LNCaP clone FGC (cell line): Measurements from ENCODE around the gene MTF1.
A peak's percentile ranks its signal among the peaks of the same experiment; 100 is the strongest.

Source experiments
- DNase-seq: peaks from one replicate; pipeline ENCODE4 v3.0.0-alpha.2; 2011; ENCODE audit warnings: low read depth
- H3K4me3 ChIP-seq: 2 replicates; pipeline ENCODE4 v1.5.1; 2011; ENCODE audit warnings: mild to moderate bottlenecking, low read depth, low read length, control low read depth
- TF ChIP-seq, protein P1 (sequence below): IDR thresholded peaks from 2 replicates; pipeline ENCODE4 v1.5.1; 2012; ENCODE audit warnings: mild to moderate bottlenecking; ENCODE audit not compliant: control insufficient read depth, insufficient read depth; ENCODE audit errors: extremely low read depth

Gene MTF1

DNA sequence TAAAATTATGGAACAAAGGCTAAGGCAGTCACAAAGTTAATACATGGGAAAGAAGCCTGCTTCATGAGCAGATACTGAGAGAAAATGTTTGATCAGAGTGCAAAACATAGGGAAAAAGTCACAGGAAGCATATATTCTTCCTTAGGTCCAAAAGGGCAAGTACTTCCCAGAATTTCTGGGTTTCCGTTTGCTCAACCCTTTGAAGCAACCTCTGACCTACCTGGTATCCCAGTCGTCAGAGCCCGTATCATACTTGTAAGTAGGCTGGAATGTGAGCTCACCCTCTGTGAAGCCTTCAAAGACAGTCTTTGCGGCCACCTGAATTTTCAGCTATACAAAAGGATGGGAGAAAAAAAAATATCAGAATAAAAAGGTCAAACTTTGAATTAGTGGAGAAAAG is 20.5 kb upstream of the MTF1 start:
- TF ChIP-seq, protein P1, sequence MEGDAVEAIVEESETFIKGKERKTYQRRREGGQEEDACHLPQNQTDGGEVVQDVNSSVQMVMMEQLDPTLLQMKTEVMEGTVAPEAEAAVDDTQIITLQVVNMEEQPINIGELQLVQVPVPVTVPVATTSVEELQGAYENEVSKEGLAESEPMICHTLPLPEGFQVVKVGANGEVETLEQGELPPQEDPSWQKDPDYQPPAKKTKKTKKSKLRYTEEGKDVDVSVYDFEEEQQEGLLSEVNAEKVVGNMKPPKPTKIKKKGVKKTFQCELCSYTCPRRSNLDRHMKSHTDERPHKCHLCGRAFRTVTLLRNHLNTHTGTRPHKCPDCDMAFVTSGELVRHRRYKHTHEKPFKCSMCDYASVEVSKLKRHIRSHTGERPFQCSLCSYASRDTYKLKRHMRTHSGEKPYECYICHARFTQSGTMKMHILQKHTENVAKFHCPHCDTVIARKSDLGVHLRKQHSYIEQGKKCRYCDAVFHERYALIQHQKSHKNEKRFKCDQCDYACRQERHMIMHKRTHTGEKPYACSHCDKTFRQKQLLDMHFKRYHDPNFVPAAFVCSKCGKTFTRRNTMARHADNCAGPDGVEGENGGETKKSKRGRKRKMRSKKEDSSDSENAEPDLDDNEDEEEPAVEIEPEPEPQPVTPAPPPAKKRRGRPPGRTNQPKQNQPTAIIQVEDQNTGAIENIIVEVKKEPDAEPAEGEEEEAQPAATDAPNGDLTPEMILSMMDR, result no peak
- no peak for DNase-seq
- no peak overlapping the region for H3K4me3 ChIP-seq

DNA sequence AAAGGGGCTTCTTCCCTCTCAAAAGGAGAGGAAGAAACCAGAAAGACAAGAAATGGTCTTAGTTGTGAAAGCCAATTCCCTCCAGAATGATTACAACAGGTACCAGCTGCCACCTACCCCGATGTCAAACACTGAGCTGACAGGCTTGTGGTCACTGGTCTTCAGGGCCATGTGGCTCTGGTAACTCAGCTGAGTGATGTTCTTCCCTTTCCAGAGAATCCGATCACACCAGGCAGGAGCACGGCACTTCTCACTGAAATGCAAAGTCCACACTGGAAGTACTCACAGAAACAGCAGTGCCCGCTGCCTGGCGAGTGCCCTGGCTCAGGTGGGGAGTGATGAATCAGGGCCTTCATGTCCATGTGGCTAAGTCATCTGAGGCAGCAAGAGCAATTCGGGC is 18.7 kb upstream of the MTF1 start:
- no peak overlapping the region for H3K4me3 ChIP-seq
- DNase-seq, result no peak
- TF ChIP-seq, protein P1, result no peak

DNA sequence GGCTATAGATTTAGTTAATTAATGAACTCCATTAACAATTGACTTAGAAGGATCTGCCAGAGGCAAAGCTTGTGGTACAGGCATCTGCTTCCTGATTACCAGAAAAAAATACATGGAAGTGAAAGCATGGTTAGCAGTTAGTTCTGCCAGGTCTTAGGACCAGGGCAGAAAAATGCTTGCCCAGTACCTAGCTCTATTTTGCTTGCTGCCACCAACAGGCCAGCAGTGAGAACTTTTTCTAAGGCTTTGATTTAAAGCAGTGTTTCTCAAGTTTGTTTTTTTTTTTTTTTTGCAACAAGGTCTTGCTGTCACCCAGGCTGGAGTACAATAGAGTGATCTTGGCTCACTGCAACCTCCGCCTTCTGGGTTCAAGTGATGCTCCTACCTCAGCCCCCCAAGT is 16.4 kb upstream of the MTF1 start:
- DNase-seq, result no peak

DNA sequence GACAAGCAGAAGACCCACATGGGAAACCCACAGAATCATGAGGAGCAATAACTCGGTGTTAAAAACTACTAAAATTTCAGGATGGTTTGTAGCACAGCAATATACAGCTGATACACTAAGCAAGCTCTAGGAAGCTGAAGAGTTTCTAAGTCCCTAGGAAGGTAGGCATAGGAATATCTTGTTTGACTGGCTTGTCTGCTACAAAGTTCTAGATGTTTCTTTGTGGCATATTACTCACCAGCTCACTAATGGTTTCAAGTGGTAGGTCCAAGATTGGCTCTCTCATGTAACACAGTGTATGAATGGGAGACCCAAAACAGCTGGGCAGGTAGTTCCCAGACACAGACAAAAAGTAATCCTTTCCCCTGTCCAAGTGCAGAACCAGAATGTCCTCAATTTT is 13.3 kb upstream of the MTF1 start:
- no peak for DNase-seq
- TF ChIP-seq, protein P1, result no peak
- H3K4me3 ChIP-seq, result no peak overlapping the region

More for the DNA sequence above, 16.4 kb upstream of the MTF1 start:
- TF ChIP-seq, protein P1, result peak; percentile 46
- no peak overlapping the region for H3K4me3 ChIP-seq

DNA sequence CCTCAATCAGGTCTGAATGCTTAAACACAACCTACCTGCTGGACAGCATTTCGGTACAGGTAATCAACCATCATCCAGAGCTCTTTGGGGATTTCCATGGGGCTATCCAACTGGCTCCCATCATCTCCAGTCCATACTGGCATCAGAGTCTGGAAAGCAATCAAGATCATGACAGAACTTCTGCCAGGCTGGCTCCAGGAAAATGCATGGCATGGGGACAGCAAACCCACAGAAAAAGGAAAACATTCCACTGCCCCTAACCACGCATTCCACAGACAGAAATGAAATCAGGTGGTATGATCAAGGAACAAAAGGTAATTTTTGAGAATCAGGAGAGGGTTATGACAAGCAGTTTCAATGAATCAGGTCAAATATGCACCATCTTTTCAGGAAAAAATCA is 9.1 kb upstream of the MTF1 start:
- DNase-seq, result no peak
- no peak overlapping the region for H3K4me3 ChIP-seq
- TF ChIP-seq, protein P1, result no peak

DNA sequence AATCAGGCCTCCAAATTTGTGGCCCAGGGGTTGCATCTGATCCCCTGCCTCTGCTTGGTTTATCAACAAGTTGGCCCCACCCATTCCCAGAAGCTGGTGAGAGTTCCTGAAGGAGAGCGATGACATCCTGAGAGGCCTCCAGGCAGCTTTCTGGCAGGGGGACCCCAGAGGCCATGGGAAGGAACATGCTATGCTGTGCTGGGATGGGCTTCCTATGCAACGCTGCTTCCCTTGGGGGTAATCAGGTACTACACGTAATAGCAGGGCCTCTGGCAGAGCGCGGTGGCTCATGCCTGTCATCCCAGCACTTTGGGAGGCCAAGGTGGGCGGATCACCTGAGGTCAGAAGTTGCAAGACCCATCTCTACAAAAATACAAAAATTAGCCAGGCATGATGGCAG is 8.4 kb upstream of the MTF1 start:
- H3K4me3 ChIP-seq, result no peak overlapping the region
- DNase-seq, result no peak
- TF ChIP-seq, protein P1, result no peak

DNA sequence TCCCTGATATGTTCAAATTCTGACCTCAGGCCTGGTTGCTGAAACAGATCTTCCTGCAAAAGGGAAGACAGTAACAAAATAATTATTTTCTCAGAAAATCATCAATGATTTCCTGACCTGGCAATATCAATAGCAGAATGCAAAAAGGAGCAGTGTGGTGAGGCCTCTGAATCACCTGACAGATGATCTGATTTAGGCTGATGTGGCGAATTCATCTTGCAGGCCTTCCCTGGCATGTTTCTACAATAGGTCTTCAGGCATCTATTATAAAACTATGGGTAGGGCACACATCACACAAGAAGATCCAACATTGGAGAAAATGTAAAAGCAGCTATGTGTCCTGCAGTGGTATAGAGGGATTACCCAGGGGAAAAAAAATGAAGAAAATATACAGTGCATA is 7.1 kb upstream of the MTF1 start:
- DNase-seq, result no peak
- no peak overlapping the region for H3K4me3 ChIP-seq

More for the DNA sequence above, 7.1 kb upstream of the MTF1 start:
- TF ChIP-seq, protein P1, result no peak
